ENCODE measurements around the gene MICU1. TPM values are rescaled to one million over a fixed set of nuclear protein-coding genes. Genes with fewer than 3 reads are reported as not detected.
A peak's percentile ranks its signal among the peaks of the same experiment; 100 is the strongest.

The MICU1 gene
- total RNA-seq, 1 donor from 2014 or later, result 49.0 TPM

DNA sequence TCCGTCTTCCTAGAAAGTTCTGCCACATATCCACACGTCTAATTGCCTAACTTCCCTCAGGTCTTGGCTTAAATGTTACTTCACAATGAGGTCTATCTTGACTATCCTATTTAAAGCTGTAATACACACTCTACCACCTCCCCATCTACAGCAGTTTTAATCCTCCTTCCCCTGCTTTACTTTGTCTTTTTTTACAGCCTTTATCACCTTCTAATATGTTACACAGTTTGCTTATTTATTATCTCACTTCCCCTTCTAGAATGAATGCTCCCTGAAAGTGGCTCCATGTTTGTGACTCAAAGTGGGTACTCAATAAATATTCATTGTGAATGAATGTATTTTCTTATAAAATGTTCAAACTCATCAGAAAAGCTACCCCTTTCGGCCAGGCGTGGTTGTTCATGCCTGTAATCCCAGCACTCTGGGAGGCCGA lies 13.6 kb upstream of the MICU1 start:
- ATAC-seq, result no peak
- intact Hi-C loops (cut with DNase I), result no loop called here
- DNase-seq (ENCODE audit: missing footprints), result no peak

DNA sequence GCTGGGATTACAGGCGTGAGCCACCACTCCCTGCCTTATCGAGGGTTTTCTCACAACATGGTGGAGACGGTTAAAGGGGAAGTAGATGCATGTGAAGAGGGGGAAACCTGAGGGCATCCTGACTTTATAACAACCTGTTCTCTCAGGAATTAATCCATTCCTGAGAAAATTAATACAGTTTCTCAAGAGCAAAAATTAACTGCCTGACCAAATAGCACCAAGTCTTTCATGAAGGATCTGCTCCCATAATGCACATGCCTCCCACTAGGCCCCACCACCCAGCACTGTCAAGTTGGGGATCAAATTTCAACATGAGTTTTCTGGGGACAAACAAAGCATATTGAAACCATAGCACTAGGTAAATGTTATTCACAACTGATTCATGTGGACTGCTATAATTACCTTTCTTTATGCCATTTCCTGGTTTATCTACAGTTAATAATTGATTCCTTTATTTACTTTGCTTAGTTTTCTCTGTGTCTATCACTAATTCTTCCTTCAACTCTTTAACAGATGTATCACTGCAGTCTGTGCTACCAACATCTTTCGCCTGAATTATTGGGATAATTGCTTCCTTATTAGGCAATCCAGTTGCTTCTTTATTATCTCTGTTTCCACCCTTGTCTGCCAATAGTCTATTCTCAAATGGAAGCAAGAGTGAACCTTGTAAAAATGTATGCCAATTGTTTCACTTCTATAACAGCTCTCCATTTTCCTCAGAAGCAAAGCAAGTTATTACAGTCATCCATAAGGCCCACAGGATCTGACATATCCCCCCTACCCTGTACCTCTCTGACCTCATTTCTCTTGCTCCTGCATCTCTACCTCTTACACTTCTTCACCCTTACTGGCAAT lies 12.9 kb upstream of the MICU1 start:
- no peak for DNase-seq (ENCODE audit: missing footprints)
- intact Hi-C loops (cut with DNase I), result no loop called here
- ATAC-seq, result no peak

DNA sequence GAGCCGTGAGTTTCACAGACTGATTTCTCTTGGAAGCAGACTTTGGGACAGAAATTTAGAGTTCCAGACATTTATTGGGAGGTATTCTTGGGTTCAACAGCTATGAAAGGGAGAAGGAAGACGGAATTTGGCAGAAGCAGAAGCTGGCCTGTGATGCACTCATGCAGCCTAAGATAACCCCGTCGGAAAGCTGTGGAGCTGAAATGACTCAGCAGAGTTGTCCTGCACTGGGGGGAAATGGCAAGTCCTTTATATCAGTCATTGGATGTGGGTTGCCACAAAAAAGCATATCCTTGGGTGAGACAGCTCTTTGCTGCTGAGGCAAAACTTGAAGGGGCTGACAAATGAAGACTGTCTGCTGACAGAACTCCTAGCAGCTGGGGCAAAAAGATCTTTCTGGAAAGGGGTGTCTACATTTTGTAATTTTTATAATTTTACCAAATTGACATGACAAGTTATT lies 11.5 kb upstream of the MICU1 start:
- ATAC-seq (peak; percentile 96), DNase-seq (ENCODE audit: missing footprints) (no peak)
- intact Hi-C loops (cut with DNase I), result no loop called here

DNA sequence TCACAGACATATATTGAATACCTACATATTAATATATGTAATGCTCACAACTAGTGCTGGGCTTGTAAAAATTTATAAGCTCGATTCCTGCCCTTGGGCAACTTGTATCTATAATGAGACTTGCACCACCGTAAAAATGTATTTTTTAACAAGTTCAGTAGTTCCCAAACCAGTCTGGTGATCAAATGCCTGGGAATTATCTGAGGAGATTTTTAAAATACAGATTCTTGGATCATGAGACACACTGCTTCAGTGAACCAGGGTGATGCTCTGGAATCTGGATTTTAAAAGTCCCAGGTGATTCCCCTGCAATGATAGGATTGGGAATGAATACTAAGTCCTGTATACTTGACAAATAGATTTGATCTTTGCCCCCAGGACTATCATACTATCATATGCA lies 4.3 kb upstream of the MICU1 start:
- ATAC-seq (no peak), DNase-seq (ENCODE audit: missing footprints) (no peak)
- intact Hi-C loops (cut with DNase I), result no loop called here

DNA sequence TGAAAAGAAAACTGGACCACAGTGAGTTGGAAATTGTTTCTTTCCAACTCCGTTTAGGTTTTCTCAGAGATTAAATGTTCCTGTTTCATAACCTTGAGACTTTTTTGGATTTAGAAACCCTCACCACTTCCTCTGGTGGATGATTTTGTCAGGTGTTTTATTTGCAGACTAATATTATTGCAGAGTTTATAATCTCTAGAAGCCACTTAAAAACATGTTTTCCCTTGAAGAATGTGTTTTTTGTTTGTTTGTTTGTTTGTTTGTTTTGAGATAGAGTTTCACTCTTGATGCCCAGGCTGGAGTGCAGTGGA lies 520 bp upstream of the MICU1 start:
- ATAC-seq (no peak), DNase-seq (ENCODE audit: missing footprints) (no peak)
- intact Hi-C loops (cut with DNase I), result loop anchor here (5.0 to 10.0 kb wide), 2 partner anchors 66 to 208 kb away; partner anchors contain the start of gene MCU

DNA sequence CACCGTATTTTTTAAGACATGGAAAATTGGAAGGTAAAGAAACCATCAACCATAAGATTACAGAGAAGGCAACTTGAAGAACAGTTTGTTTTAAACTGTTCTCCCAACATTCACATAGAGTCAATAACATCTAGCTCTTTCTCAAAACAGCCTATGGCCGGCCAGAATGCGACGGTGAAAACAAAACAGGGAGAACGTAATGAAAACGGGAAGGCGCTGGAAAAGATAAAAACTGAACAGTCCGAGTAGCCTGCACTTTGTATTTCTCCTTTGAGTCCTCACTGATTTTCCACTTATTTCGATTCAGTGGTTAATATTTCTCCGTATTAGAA lies 637 bp downstream of the MICU1 start:
- ATAC-seq, result no peak
- DNase-seq (ENCODE audit: missing footprints), result no peak
- intact Hi-C loops (cut with DNase I), result loop anchor here (5.0 to 10.0 kb wide), 2 partner anchors 67 to 210 kb away; partner anchors contain the start of gene MCU

DNA sequence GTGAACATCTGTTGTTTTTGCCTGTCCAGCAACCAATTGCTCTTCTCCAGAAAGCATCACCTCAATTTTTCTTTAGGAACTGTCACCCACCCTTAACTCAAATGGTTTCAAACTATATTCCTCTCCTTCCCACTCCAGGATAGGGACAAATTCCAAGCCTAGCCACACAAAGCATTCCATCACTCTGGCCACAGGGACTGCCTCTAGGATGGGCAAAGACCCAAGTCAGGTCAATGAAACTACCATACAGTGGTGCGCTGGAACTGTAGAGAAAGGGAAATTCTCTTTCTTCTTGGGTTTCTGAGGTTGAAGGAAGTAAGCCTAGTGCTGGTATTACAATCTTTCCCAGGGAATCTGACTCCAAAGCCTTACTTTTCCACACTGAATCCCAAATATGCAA lies 3.6 kb downstream of the MICU1 start:
- intact Hi-C loops (cut with DNase I), result loop anchor here (10.0 kb wide), 1 partner anchor 213 kb away; no protein-coding TSS in a partner anchor
- no peak for ATAC-seq
- DNase-seq (ENCODE audit: missing footprints), result no peak

DNA sequence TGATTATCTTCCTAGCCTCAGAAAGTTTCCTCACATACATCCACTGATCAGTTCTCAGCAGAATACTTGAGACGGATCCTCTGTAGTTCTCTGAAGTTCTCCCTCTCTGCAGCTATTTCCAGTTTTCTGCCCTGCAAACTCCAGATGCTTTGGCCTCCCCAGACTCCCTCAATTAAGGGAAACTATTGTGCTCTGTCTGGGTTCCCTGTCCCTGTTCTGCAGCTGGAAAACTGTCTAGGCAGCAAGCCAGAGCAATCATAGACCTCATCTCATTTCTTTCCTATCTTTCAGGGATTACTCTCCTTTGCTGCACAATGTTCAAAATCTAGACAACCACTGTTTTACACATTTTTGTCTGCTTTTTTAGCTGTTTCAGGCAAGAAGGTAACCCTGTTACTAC lies 9.2 kb downstream of the MICU1 start:
- ATAC-seq, result peak; percentile 65
- DNase-seq (ENCODE audit: missing footprints), result no peak
- intact Hi-C loops (cut with DNase I), result no loop called here

DNA sequence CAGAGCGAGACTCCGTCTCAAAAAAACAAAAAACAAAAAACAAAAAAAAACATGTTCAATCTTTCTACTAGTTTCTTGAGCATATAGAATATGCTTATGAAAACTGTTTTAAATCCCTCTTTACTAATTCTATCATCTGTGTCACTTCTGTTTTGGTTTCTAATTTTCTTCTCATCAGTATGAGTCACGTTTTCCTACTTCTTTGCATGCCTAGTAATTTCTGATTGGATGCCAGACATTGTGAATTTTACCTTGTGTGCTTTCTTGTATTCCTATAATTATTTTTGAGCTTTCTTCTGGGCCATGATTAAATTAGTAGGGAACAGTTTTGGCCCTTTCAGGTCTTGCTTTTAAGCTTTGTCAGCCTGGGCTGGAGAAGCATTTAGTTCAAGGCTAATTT lies 9.9 kb downstream of the MICU1 start:
- ATAC-seq (no peak), DNase-seq (ENCODE audit: missing footprints) (no peak)
- intact Hi-C loops (cut with DNase I), result no loop called here

DNA sequence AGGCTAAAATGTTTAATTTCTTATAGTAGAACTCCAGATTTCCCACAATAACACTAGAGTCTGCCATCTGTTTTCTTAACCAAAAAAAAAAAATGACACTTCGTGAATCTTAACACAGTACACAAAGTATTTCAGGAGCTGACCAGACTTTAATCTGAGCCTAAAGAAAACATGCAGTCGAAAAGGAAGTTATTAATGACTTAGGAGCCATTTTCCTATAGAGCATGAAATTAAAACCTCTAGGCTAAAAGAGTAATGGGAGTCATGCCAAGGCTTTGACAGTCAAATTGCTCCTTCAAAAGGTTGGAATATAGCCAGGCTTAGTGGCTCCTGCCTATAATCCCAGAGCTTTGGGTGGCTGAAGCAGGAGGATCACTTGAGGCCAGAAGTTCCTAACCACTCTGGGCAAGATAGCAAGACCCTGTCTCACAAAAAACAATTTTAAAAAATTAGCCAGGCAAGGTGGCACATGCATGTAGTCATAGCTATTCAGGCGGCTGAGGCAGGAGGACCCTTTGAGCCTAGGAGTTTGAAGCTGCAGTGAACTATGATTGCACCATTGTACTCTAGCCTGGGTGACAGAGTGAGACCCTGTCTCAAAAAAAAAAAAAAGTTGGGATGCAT lies 13.6 kb downstream of the MICU1 start:
- intact Hi-C loops (cut with DNase I), result no loop called here

DNA sequence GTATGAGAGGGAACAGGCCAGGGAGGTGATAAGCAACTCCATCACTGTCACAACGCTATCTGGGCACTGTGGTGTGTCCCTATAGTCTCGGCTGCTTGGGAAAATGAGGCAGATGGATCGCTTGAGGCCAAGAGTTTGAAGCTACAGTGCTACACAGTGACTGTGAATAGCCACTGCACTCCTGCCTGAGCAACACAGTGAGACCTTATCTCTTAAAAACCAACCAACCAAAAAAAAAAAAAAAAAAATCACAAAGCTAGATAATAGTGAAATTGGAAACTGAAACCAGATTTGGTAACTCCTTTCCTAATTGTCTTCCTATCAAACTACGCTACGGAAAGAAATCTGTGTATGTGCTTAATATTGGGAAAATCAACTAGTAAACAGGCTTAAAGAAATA lies 14.1 kb downstream of the MICU1 start:
- peak; percentile 54 for ATAC-seq

More for the DNA sequence above, 13.6 kb downstream of the MICU1 start:
- DNase-seq (ENCODE audit: missing footprints) (no peak), ATAC-seq (peak; percentile 34)

DNA sequence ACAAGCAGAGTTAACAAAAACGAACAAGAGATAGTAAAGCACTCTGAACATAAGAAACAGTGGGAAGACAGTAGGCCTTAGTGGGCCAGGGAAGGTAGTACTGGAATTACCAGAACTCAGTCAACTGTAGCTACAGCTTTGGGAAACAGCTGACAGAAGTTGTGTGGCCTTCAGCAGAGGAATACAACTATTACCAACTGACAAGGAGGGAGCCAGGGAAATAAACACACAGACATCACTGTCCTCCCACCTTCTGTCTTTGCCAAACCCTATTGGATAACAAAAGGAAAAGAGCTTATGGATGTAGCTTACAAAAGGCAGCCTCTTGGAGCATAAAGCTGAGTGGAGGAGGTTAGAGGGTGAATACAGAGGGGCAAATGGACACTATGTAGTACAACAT lies 15.4 kb downstream of the MICU1 start:
- no peak for ATAC-seq
- DNase-seq (ENCODE audit: missing footprints), result no peak
- intact Hi-C loops (cut with DNase I), result no loop called here

More for the DNA sequence above, 14.1 kb downstream of the MICU1 start:
- no peak for DNase-seq (ENCODE audit: missing footprints)
- intact Hi-C loops (cut with DNase I), result no loop called here

DNA sequence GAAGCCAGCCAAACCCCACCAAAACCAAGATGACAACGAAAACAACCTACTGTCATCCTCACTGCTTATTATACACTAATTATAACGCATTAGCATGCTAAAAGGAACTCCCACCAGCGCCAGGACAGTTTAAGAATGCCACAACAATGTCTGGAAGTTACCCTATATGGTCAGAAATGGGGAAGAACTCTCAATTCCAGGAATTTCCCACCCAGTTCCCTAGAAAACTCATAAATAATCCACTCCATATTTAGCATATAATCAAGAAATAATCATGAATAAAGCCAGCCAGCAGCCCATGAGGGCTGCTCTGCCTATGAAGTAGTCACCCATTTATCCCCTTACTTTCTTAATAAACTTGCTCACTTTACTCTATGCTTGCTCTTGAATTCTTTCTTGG lies 20.8 kb downstream of the MICU1 start:
- intact Hi-C loops (cut with DNase I), result no loop called here

DNA sequence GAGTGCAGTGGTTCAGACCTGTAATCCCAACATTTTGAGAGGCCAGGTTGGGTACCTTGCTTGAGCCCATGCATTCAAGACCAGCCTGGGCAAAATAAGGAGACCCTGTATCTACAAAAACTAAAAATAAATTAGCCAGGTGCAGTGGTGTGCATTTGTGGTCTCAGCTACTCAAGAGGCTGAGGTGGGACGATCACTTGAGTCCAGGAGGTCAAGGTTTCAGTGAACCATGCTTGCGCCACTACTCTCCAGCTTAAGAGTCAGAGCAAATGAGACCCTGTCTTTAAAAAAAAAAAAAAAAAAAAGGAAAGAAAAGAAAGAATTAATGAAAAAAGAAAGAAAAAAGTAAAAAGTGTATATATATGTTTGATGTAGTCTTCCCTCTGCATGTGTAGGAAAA lies 24.7 kb downstream of the MICU1 start:
- no peak for ATAC-seq
- intact Hi-C loops (cut with DNase I), result no loop called here

More for the DNA sequence above, 20.8 kb downstream of the MICU1 start:
- DNase-seq (ENCODE audit: missing footprints) (no peak), ATAC-seq (no peak)

DNA sequence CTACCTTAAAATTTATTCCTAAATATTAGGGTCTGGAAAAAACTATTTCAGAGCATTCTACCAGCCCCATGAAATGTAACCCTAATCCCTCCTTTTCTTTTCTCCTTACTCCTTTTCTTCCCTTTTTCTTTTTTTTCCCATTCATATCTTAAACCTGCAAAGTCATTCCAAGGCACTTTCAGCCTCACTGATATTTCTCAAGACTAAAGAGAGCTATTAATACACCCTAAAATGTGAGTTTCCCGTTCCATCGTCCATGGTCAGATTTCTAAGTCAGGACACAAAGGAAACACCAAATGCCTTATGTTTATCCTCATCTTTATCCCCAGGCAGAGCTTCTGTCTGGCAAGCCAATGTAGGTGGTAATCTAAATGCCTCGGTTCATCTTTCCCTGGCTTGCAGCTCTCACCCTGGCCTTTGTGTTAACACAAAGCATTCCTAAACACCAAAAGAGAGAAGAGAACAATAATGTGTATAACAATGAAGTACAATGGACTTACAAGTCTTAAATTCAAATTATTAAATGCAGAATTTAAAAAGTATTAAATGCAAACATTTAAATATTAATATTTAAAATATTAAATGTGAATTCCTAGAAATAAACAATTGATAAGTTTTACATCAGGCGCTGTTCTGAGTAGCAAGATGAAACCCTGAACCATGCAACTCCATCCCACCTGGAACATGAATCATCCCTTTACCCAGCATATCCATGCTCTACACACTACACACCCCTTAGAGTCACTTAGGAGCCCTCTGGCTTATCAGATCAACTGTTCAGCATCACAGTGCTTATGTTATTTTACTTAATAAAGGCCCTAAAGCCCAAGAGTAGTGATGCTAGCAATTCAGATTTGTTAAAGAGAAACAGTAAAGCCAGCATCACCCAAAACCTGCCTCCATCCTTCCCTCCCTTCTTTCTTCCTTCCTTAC lies 26.8 kb downstream of the MICU1 start:
- DNase-seq (ENCODE audit: missing footprints) (no peak), ATAC-seq (no peak)
- intact Hi-C loops (cut with DNase I), result no loop called here

More for the DNA sequence above, 24.7 kb downstream of the MICU1 start:
- no peak for DNase-seq (ENCODE audit: missing footprints)

DNA sequence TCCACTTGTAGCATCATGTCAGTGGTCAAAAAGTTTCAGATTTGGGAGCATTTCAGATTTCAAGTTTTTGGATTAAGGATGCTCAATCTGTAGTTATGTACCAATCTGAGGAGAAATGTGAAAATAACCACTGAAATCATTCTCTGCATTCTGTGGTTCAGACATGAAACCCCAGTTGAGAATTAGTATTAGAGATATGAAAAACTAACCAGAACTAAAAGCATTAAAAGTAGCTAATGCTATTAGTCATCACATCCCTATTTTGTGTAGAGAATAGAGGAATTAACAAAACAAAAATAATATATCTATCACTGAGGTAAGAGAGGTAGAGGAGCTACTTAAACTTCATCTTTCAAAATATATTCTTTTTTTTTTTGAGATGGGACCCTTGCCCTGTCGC lies 28.0 kb downstream of the MICU1 start:
- ATAC-seq (no peak), DNase-seq (ENCODE audit: missing footprints) (no peak)
- intact Hi-C loops (cut with DNase I), result no loop called here

DNA sequence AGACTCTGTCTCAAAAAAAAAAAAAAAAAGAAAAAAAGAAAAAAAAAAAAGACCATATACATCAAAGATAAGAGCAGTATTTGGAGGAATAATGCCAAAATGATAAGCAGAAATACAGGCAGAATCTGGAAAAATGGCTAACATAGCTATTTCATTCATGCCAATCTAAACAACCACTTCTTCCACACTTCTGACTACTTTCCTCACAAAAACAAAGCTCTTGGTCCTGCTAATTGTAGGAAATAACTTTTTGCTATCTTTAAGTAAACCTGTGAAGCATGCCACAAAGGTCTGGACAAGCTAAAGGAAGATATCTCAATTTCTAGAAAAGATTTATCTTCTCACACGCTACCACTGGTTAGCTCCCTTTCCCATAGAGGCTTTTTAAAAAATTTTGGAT lies 30.4 kb downstream of the MICU1 start:
- DNase-seq (ENCODE audit: missing footprints) (no peak), ATAC-seq (no peak)
- intact Hi-C loops (cut with DNase I), result no loop called here

DNA sequence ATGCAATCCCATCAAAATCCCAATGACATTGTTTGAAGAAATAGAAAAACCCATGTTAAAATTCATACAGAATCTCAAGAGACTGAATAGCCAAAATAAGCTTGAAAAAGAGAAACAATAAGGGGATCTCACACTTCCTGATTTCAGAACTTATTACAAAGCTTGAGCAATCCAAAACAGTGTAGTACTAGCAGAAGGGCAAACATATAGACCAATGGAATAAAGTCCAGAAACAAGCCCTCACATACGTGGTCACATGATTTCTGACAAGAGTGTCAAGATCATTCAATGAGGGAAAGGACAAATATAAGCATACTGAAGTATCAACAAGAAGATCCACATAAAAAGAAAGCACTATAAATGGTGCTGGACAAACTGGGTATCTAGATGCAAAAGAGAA lies 31.9 kb downstream of the MICU1 start:
- DNase-seq (ENCODE audit: missing footprints), result no peak
- ATAC-seq, result no peak
- intact Hi-C loops (cut with DNase I), result no loop called here

DNA sequence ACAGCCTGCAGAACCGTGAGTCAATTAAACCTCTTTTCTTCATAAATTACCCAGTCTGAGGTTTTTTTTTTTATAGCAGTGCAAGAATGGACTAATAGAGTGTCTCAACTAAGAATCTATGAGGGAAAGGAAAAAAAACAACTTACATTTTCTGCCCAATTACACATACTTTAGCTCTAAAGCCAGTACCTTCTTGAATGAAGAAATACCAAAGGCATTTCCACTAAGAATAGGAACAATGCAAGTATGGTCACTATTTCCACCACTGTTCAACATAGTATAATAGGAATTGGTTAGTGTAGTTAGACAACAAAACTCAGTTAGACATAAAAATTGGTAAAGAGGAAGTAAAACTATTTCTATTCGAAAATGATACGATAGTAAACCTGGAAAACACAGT lies 37.6 kb downstream of the MICU1 start:
- intact Hi-C loops (cut with DNase I), result no loop called here
- ATAC-seq (no peak), DNase-seq (ENCODE audit: missing footprints) (no peak)
